Measurements from ENCODE around the gene KDM4F. TPM values are rescaled to one million over a fixed set of nuclear protein-coding genes. Genes with fewer than 3 reads are reported as not detected.

The KDM4F gene
- total RNA-seq, 3 donors from 2014 or later: not detected

DNA sequence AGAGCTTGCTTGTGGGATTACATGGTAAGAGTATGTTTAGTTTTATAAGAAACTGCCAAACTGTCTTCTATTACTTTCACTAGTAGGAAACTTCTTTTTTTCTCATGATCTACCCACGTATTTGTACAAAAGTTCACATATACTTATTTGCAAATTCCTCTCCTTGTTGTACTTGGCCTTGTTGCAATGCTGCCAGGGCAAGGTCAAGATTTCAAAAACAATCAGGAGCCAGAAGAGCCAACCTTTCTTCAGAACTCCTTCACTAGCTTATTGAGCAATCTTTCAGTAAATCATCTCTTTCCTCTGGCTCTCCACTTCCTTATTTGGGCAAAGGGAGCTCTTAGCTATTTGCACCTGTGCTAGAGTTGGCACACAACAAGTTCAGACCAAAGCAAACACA lies 27.2 kb downstream of the KDM4F start:
- intact Hi-C loops (cut with DNase I; ENCODE audit: low total_unique reads): no loop called here
- Histone ChIP-seq H3K4me3 (no peak overlapping the region), H3K9me3 (no peaks in the 10 kb centered on the region), H3K4me1 (peaks cover 0 to 7% of the 10 kb centered on the region in 2 donors), H3K36me3 (no peaks in the 10 kb centered on the region), H3K27me3 (no peaks in the 10 kb centered on the region), H3K27ac (peak overlapping the region; percentile 81 to 88)
- TF ChIP-seq POLR2A (IDR thresholded peaks at IDR 0.05) (no peak), POLR2AphosphoS5 (IDR thresholded peaks at IDR 0.05) (peak in 2 of 3 donors; percentile 68 to 72)
- TF ChIP-seq, protein P1, sequence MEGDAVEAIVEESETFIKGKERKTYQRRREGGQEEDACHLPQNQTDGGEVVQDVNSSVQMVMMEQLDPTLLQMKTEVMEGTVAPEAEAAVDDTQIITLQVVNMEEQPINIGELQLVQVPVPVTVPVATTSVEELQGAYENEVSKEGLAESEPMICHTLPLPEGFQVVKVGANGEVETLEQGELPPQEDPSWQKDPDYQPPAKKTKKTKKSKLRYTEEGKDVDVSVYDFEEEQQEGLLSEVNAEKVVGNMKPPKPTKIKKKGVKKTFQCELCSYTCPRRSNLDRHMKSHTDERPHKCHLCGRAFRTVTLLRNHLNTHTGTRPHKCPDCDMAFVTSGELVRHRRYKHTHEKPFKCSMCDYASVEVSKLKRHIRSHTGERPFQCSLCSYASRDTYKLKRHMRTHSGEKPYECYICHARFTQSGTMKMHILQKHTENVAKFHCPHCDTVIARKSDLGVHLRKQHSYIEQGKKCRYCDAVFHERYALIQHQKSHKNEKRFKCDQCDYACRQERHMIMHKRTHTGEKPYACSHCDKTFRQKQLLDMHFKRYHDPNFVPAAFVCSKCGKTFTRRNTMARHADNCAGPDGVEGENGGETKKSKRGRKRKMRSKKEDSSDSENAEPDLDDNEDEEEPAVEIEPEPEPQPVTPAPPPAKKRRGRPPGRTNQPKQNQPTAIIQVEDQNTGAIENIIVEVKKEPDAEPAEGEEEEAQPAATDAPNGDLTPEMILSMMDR (IDR thresholded peaks at IDR 0.05): no peak
- DNase-seq (ENCODE audit: low spot score in 2 of 2): peak in 1 of 2 donors; percentile 72

DNA sequence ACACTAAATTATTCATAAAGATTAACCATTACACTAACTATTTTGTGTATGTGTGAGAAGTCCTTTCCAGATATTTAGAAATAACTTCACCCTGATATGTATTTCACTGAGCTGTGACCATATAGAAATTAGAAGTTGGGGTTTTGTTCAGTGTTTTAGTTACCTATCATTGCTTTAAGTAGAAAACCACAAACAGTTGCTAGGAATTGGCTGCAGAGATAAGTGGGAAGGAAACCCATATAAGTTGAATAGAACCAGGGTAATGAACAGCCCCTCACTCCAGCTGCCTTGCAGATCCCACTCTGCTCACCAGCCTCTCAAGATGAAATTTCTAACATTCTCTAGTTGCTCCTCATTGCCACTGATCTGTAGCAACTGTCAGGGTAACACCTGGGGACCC lies 27.8 kb downstream of the KDM4F start:
- H3K4me1 ChIP-seq: peaks cover 0 to 7% of the 10 kb centered on the region in 2 donors

DNA sequence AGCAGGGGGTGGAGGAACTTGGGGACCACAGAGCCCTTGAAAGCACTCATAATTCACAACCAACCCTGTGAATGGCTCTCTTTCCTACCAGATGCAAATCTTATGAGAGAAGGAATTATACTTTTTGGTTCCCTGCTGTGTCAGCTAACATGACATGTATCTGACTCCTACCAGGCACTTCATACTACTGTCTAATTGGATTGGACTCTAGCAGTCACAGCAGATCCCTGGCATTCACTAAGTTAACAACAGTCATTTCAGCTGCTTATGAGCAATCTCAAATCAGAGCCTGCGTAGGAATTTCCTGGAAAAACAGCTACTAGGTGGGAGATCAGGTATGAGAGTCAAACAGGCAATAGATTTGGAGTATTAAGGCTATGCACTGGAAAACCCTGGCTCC lies 29.3 kb downstream of the KDM4F start:
- peaks cover 0 to 7% of the 10 kb centered on the region in 2 donors for H3K4me1 ChIP-seq
- no peak for DNase-seq (ENCODE audit: low spot score in 2 of 2)
- intact Hi-C loops (cut with DNase I; ENCODE audit: low total_unique reads): no loop called here
- H3K36me3 ChIP-seq: no peaks in the 10 kb centered on the region
- TF ChIP-seq POLR2A (IDR thresholded peaks at IDR 0.05) (no peak), POLR2AphosphoS5 (IDR thresholded peaks at IDR 0.05) (no peak)
- TF ChIP-seq, protein P1 (IDR thresholded peaks at IDR 0.05): no peak
- H3K27ac ChIP-seq: peak overlapping the region; percentile 5 to 12
- no peaks in the 10 kb centered on the region for H3K27me3 ChIP-seq
- no peak overlapping the region for H3K4me3 ChIP-seq
- H3K9me3 ChIP-seq: no peaks in the 10 kb centered on the region

More for the DNA sequence above, 27.8 kb downstream of the KDM4F start:
- no peak for DNase-seq (ENCODE audit: low spot score in 2 of 2)
- Histone ChIP-seq H3K27me3 (no peaks in the 10 kb centered on the region), H3K36me3 (no peaks in the 10 kb centered on the region), H3K4me3 (no peak overlapping the region), H3K9me3 (no peaks in the 10 kb centered on the region), H3K27ac (peak overlapping the region; percentile 49 to 81)
- intact Hi-C loops (cut with DNase I; ENCODE audit: low total_unique reads): no loop called here
- no peak for TF ChIP-seq POLR2A (IDR thresholded peaks at IDR 0.05)
- TF ChIP-seq POLR2AphosphoS5 (IDR thresholded peaks at IDR 0.05): no peak
- TF ChIP-seq, protein P1 (IDR thresholded peaks at IDR 0.05): no peak

DNA sequence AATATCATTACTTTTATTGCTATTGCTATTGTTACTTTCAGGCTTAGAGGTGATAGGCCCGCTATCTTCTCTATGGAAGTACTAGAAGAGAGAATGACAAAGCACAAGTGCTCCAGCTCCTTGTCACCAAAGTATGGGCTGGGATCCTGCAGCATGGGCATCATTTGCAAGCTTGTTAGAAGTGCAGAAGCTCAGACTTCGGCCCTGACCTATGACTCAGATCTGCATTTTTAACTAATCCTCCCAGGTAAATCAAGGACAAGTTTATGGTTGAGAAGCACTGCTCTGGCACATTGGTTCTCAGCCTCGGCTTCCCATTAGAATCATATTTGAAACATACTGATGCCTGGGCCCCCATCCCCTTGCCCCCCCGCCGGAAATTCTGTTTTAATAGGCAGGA lies 31.8 kb downstream of the KDM4F start:
- no peaks in the 10 kb centered on the region for H3K27me3 ChIP-seq
- no peaks in the 10 kb centered on the region for H3K4me1 ChIP-seq
- H3K9me3 ChIP-seq: no peaks in the 10 kb centered on the region
- peak overlapping the region; percentile 49 to 72 for H3K27ac ChIP-seq
- H3K36me3 ChIP-seq: no peaks in the 10 kb centered on the region
- TF ChIP-seq POLR2A (IDR thresholded peaks at IDR 0.05) (no peak), POLR2AphosphoS5 (IDR thresholded peaks at IDR 0.05) (no peak)
- TF ChIP-seq, protein P1 (IDR thresholded peaks at IDR 0.05): no peak
- intact Hi-C loops (cut with DNase I; ENCODE audit: low total_unique reads): no loop called here
- DNase-seq (ENCODE audit: low spot score in 2 of 2): no peak
- no peak overlapping the region for H3K4me3 ChIP-seq

DNA sequence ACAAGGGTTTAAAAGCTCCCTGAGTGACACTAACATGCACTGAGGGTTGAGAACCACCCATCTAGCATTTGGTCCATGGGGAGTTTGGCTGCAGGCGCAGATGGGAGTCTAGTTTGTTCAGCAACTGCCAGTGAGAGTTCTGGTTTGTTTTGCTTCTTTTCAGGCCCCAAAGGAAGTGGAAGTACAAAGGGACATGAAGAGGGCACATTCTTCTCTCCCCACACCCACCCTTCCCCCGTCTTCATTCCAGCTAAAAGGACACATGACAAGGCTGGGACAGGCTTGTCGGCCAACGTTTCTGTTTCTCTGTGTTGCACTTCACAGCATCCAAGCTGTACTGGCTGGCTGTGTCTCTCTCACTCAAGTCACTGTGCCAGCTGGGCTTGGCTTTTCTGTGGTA lies 32.2 kb downstream of the KDM4F start:
- H3K4me1 ChIP-seq: no peaks in the 10 kb centered on the region
- peak in 1 of 2 donors; percentile 85 for DNase-seq (ENCODE audit: low spot score in 2 of 2)
- H3K4me3 ChIP-seq: no peak overlapping the region
- no peak for TF ChIP-seq POLR2A (IDR thresholded peaks at IDR 0.05)
- TF ChIP-seq POLR2AphosphoS5 (IDR thresholded peaks at IDR 0.05): peak in 1 of 3 donors; percentile 31
- H3K36me3 ChIP-seq: no peaks in the 10 kb centered on the region
- H3K27ac ChIP-seq: peak overlapping the region; percentile 49 to 72
- H3K9me3 ChIP-seq: no peaks in the 10 kb centered on the region
- H3K27me3 ChIP-seq: no peaks in the 10 kb centered on the region
- intact Hi-C loops (cut with DNase I; ENCODE audit: low total_unique reads): no loop called here

DNA sequence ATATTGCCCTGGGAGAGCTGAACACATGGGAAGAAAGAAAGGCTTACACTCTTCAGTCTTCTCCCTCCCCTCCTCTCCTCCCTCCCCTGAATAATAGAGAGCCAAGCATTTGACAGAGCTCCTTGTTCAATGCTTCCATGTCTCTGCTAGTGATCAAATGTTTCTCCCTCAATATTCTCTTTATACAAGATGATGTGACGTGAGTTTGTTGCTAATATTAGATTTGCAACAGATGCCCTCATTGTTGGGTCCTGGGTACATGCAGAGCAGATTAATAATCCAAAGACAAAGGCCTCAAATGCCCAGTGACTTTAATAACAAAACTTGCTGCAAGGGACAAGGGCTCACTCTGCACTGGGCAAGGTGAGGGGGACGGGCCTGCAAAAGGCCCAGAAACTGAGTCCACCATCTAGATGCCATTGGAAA lies 33.4 kb downstream of the KDM4F start:
- DNase-seq (ENCODE audit: low spot score in 2 of 2): no peak
- Histone ChIP-seq H3K9me3 (no peaks in the 10 kb centered on the region), H3K27me3 (no peaks in the 10 kb centered on the region), H3K36me3 (no peaks in the 10 kb centered on the region), H3K4me1 (no peaks in the 10 kb centered on the region), H3K4me3 (no peak overlapping the region), H3K27ac (peak overlapping the region; percentile 49 to 72)
- intact Hi-C loops (cut with DNase I; ENCODE audit: low total_unique reads): no loop called here
- TF ChIP-seq, protein P1 (IDR thresholded peaks at IDR 0.05): no peak
- no peak for TF ChIP-seq POLR2A (IDR thresholded peaks at IDR 0.05)
- TF ChIP-seq POLR2AphosphoS5 (IDR thresholded peaks at IDR 0.05): no peak
